ENCODE results near the gene MCM3.
A peak's percentile ranks its signal among the peaks of the same experiment; 100 is the strongest.

Gene MCM3

DNA sequence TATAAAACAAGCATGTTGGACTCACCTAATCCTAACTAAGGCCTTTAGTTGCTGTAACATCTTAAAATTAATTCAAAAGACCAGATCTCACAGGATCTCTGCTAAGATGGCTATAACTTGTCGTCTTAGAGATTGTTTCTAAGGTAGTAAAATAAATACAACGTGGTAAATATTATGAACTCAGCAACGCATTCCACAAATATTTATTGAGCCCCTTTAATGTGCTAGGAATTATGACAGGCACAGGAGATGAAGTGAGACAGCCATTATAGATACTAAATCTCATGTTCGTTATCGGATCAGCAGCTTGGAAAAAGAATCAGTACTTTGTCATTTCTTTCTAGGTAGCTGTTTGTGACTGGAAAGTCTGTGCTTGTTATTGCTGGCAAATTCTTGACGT, 20.9 kb upstream of the MCM3 start:
- no peak overlapping the region for H3K4me3 ChIP-seq (ENCODE audit: low read length)
- no peak for DNase-seq (ENCODE audit: low read depth, low spot score)

DNA sequence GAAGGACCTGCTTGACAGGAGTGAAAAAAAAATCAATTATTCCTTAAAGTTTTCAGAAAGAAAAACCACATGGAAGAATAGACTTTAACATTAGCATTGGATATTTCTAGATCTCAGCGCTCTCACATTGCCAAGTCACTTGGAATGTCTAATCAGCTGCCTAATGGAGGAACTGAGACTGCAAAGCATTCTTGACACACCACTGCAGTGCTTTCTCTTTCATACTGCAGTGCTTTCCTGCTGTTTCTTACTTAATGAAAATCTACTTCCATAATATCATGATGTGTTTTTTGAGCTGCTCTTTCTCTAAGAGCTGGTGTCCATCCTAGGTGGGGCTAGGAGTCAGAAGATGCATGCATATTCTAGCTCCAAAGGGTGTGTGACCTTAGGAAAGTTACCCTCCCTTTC, 20.4 kb upstream of the MCM3 start:
- DNase-seq (ENCODE audit: low read depth, low spot score), result no peak
- no peak overlapping the region for H3K4me3 ChIP-seq (ENCODE audit: low read length)

DNA sequence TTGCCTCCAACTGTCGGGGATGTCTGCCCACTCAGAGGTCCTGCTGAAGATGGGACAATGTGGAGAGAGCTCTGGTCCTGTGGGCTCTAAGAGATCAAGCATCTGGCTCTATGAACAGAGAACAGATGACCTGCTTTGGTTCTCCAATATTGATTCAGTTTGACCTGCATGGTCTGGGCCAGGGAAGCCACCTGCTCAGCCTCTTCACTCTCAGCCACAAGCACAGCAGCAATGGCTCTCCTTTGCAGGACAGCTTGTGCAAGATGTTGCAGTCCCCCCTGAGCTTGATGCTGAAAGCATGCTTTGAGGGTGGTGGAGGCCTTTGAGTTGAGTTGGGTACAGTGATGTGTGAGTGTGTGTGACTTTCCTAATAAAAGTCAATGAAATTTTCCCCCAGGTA, 18.6 kb upstream of the MCM3 start:
- H3K4me3 ChIP-seq (ENCODE audit: low read length), result no peak overlapping the region
- DNase-seq (ENCODE audit: low read depth, low spot score), result no peak

DNA sequence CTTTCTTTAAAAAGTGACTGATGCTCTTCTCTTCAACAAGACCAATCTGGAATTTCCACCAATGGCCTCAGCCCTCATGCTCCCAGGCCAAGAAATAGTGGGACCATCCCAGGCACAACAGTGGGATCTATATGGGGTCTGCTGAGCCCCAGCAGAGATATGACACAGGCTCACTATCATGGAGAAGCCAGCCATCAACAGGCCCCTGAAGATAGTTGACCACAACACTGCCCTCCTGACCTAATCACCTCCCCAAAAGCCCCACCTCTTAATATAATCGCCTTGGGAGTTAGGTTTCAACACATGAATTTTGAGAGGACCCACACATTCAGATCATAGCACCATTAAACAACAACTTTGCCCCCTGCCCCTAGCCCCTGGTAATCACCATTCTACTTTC, 16.8 kb upstream of the MCM3 start:
- no peak overlapping the region for H3K4me3 ChIP-seq (ENCODE audit: low read length)
- no peak for DNase-seq (ENCODE audit: low read depth, low spot score)

DNA sequence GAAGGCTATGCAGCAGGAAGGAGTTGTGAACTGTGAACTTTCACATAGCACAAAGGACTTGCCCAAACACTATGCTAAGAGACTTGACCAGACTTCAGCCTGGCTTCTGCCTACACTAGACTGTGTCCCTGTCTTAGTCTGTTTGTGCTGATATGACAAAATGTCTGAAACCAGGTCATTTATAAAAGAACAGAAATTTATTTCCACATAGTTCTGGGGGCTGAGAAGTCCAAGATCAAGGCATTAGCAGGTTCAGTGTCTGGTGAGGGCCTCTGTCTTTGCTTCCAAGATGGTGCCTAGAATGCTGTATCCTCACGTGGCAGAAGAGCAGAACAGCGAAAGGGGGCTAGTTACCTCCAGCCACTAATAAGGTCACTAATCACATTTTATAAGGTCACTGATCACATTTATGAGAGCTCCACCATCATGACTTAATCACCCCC, 16.0 kb upstream of the MCM3 start:
- DNase-seq (ENCODE audit: low read depth, low spot score), result no peak
- no peak overlapping the region for H3K4me3 ChIP-seq (ENCODE audit: low read length)

DNA sequence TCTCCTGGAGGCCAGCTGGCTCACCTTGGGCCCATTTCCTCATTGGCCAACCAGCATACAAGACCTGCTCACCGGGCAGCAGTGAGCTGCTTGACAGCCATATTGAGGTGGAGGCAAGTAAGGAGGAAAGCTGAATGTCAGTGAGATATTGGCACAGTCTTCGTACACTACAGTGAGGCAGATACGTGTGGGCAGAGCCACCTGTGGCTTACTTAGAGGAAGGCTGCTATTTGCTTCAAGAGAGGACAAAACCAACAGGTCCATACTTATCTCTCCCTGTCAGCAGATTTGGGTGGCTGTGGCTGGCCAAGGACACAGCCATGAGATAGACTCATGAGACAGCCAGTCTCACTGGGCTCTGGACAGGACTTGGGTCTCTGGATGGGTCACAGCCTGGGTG, 15.1 kb upstream of the MCM3 start:
- no peak for DNase-seq (ENCODE audit: low read depth, low spot score)
- H3K4me3 ChIP-seq (ENCODE audit: low read length), result no peak overlapping the region

DNA sequence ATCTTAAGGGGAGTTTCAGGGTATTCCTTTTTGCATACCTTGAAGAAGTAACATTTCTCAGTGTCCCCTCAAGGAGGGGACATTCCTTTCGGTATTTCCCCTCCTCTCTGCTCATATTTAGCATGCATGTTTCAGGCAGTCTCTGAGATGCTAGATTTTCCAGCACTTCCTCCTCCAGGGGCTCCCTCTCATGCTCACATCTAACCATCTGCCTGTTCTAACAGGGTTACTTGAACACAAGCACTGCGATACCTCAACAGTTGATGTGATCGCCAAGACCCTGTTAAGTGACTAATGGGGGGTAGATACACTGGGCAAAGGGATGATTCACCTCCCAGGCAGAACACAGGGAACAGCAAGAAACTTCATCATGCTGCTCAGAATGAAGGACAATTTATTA, 12.9 kb upstream of the MCM3 start:
- no peak overlapping the region for H3K4me3 ChIP-seq (ENCODE audit: low read length)
- no peak for DNase-seq (ENCODE audit: low read depth, low spot score)

DNA sequence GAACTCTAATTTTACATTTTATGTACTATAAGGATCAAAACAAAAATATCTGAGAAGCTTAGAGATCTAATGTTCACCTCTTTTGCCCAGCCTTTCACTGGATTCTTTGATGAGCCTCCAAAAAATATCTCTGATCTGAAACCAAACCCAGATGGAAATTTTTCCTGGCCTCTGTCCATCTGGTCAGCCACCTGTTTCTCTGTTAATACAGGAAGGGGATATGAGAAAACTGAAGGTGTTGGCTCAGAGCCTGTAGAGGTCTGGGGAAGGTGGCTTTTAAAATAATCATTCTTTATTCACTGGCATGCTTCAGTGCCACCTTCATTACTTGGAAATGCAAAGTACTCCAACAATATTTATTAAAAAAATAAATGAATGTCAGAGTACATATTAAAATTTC, 8.5 kb upstream of the MCM3 start:
- no peak for DNase-seq (ENCODE audit: low read depth, low spot score)
- H3K4me3 ChIP-seq (ENCODE audit: low read length), result no peak overlapping the region

DNA sequence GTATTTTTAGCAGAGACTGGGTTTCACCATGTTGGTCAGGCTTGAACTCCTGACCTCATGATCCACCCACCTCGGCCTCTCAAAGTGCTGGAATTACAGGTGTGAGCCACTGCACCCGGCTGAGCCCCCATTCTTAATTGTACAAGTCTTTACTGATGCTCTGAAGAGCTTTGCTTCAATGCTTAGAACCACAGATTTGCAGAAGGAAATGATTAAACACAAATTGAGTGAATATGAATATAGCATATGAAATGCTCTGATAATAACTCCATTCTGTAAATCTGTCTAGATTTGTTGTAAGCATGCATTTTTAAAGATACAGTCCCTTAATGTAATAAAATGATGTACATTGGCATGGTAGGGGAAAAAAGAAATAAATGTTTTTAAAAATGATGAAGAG, 4.3 kb upstream of the MCM3 start:
- no peak overlapping the region for H3K4me3 ChIP-seq (ENCODE audit: low read length)

DNA sequence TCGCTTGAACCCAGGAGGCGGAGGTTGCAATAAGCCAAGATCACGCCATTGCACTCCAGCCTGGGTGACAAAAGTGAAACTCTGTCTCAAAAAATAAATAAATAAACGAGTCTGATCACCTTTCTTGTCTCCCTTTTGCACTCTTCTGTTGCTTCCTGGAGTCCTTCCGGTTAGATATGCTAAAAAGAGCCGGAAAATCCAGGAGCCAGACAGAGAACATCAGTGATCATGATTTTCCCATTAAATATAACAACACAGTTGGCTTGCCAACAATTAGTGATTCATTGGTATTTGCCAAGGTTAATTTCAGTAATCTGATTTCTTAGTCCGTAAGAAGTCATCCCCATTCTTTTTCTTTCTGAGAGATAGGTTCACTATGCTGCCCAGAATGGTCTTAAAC, 3.7 kb upstream of the MCM3 start:
- no peak overlapping the region for H3K4me3 ChIP-seq (ENCODE audit: low read length)
- DNase-seq (ENCODE audit: low read depth, low spot score), result no peak

More for the DNA sequence above, 4.3 kb upstream of the MCM3 start:
- no peak for DNase-seq (ENCODE audit: low read depth, low spot score)

DNA sequence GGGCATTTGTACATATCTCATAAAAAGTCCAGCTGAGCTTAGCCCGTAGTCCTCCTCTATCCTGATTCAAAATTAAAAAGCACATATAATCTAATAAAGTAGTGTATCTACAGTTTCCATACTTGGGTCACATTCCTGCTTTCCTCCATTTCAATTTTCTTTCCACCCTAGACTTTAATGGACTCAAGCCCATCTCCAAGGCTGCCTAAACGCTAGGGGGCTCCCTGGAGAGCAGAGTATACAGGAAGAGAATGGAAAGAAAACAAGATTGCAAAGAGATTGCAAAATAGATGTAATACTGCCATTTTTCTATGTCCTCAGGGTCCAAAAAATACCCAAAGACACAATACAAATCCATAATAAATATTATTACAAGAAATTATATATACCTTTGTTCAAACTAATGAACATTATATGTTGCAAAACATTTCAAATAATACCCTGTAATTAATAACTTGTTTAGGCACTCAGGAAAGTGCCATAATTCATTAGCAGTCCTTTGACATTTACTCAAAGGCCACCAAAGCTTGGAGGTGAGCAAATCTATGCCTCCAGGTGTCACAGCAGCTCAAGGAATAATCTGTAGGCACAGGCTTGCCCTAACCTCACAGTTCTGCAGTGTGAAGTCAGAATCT, 2.4 kb upstream of the MCM3 start:
- DNase-seq (ENCODE audit: low read depth, low spot score), result peak; percentile 75
- no peak overlapping the region for H3K4me3 ChIP-seq (ENCODE audit: low read length)

DNA sequence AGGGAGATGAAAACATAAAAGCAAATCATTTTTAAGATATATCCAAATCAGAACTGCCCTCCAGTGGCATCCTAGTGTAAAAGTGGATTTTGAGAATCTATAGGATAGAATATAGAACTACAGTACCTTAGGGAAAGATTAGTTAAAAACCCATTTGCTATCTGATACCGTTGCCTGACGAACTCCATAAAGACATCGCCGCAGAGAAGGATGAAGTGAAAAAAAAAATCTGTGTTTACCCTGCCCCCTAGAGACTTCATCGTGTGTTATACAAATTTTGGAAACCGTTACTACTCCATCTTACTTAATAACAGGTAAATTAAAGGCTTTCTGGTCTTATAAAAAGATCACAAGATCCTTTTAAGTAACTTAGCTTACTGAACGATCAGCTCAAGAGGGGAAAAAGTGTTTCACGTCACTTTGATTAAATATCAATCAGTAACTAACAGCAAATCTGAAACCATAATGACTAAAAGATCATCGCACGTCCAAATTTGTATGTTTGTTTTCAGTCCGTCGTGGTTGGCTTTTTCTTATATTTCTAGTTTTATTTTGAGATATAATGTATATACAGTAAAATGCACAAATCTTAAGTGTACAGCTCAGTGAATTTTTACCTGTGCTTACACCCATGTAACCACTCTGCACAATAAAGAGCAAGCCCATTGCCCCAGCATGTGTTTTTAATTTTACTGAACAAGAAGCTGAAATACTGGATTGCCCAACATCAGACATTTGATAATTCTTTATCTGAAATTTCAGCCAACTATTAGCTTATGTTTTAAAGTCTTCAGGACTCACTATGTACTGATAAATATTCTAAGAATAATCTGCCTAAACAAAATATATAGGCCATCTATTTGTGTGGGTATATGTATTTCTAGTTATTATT, 881 bp upstream of the MCM3 start:
- H3K4me3 ChIP-seq (ENCODE audit: low read length), result peak overlapping the region; percentile 75
- DNase-seq (ENCODE audit: low read depth, low spot score), result peak; percentile 58

DNA sequence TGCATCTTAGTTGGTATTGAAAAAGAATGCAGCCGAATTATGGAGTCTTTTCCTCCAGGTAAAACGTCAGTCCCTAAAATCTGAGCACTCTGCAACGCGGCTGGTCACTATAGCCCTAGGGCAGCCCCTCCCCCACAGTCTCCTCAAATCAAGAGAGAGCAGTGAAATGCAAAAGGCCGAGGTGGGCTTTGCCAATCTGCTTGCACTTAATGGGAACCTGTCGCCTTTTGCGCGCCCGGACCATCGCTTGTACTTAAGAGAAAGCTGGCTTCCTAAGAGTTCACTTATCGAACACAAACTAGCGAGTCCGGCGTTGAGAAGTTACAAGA, 447 bp downstream of the MCM3 start:
- H3K4me3 ChIP-seq (ENCODE audit: low read length), result peak overlapping the region; percentile 75
- no peak for DNase-seq (ENCODE audit: low read depth, low spot score)

DNA sequence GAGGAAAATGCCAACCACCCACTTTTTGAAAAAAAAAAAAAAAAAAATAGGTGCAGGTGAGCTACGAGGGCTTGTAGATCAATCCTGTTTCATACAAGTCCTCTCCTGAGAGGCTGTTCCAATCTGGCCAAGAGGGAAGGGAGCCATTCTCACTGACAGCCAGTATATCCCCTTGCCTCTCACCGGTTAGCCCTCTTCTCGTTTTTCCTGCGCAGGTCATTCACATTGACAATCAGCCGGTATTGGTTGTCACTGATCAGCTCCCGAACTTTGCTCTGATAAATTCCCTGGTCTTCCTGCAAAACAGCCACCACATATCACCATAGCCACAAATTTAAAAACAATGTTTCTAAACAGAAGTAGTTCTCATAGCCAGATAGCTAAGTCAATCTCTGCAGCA, 1.4 kb downstream of the MCM3 start:
- DNase-seq (ENCODE audit: low read depth, low spot score), result no peak

DNA sequence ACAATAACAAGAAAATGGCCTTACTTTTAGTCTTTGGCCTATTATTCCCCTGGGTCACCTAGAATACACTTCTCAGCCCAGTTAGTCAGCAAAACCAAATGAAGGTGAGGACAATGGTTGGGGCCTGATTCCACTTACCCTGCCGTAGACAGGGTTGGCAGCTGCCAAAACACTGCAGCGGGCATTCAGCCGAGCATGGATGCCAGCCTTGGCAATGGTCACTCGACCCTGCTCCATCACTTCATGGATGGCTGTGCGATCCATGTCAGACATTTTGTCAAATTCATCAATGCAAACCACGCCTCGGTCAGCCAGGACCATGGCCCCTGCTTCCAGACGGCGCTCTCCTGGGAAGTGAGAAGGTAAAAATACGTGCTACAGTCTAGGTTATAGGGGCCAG, 8.4 kb downstream of the MCM3 start:
- DNase-seq (ENCODE audit: low read depth, low spot score), result no peak
- H3K4me3 ChIP-seq (ENCODE audit: low read length), result no peak overlapping the region

More for the DNA sequence above, 1.4 kb downstream of the MCM3 start:
- peak overlapping the region; percentile 75 for H3K4me3 ChIP-seq (ENCODE audit: low read length)

DNA sequence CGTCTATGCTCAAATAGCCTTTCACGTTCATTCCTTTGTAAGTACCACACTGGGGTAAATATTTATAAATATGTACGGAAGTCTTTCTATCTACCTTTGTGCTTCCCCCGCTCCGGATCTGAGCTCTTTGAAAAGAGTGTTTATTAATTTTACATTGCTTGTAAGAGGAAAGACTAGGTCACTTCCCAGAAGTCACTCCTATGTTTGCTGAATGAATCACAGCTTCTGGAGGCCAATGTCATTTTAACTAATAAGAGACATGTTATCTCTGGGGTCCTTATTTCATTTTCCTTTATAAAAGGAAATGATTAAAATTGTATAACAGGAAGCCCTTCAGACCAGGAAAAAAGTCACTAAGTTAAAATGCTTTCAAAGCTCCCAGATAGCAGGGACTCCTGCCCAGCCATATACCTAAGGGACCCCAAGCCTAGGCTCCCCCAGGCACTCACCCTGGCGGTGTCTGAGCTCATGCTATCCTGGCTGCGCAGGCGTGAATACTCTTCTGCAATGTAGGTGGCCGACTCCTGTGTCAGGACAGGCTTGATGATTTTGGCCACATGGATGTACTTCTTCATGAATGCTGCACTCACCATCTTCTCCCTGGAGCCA, 12.6 kb downstream of the MCM3 start:
- no peak for DNase-seq (ENCODE audit: low read depth, low spot score)
- no peak overlapping the region for H3K4me3 ChIP-seq (ENCODE audit: low read length)

DNA sequence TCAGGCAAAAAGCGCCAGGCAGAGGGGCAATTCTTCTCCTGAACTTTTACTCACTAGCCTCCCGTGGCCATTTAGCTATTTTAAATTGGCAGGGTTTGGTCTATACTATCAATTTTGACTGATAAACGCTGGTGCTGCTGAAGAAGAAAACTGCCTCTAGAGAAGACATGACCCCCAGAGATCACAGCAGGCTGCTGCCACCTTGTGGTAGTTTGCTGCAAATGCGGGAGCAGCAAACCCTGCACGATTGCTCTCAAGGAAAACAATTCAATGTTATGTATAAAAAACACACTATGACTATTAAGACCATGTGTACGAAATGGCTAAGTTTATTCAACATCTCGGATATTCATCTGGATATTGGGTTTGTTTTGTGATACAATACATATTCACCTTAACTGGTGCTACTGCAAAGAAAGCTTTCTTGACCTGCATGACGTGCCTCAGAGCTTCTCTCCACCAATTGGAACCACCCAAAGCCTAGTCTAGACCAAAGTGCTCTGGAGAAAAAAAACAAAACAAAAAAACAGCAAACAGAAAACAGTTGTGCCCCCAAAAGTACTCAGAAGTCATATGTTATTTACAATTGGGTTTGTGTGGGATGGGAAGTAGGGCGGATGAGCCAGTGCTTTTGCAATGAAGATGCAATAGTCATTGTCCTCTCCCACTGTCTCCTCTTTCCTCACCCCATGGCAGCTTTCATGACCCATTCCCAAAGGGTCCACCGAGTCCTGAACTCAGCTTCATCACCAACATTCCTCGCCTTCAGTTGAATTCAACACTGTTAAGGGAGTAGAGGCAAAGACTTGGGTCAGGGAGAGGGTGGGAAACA, 20.6 kb downstream of the MCM3 start:
- DNase-seq (ENCODE audit: low read depth, low spot score), result peak; percentile 54

DNA sequence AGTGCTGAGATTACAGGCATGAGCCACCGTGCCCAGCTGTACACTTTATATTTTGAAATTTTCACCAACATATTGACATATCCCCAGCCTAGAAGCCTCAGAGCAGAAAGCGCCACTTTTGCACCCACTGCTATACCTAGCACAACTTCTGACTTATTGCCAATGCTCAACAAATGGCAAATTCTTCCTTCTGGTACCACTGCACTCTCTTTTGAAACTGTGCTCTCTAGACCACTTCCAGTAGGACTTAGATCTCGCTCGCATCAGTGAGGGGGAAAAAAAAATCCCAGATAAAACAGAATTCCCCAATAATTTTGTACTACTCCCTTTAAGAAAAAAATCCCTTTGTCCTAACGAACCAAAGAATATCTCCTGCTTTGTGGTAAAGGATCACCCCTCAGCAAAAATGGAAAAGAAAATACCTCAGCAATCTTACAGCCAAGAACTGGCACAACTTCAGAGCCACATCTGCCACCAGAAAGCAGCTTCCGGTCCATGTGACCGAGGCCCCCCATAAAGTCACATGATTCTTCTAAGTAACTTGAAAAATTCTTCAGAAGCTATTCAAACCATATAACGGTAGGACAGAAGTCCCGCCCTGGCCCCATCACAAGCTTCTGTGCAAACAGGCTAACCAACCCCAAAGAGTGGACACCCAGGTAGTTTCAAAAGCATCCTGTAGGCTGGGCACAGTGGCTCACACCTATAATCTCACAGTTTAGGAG, 21.8 kb downstream of the MCM3 start:
- no peak overlapping the region for H3K4me3 ChIP-seq (ENCODE audit: low read length)
- DNase-seq (ENCODE audit: low read depth, low spot score), result peak; percentile 33

More for the DNA sequence above, 20.6 kb downstream of the MCM3 start:
- H3K4me3 ChIP-seq (ENCODE audit: low read length), result no peak overlapping the region

DNA sequence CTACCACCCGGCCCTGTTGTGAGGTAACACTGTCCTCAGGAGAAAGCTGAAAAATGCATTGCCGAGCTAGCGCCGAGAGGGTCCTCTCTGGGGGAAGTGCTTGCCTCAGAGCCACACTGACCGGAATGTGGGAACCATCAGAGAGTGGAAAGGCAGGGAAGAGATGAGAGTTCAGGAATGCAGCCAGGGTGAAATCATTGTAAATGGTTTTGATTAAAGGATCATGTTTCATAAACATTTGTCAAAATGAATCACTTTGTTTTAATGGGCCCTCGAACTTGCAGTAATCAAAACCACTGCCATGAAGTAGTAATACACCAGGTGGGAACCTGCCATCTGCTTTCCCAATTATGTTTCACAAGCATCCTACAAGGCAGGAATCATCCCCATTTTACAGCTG, 23.3 kb downstream of the MCM3 start:
- no peak for DNase-seq (ENCODE audit: low read depth, low spot score)
- H3K4me3 ChIP-seq (ENCODE audit: low read length), result no peak overlapping the region

All from Jurkat, Clone E6-1 (cell line).